Fibroblast of the aortic adventitia (primary cell): ENCODE measurements around the gene ALOXE3. TPM values are rescaled to one million over a fixed set of nuclear protein-coding genes. Genes with fewer than 3 reads are reported as not detected.

Source experiments
- DNase-seq: peaks from one replicate; pipeline ENCODE4 v3.0.0-alpha.2; 2010; ENCODE audit warnings: low read depth
- H3K4me3 ChIP-seq: 2 replicates; pipeline ENCODE4 v1.5.1; 2011; ENCODE audit warnings: low read depth, mild to moderate bottlenecking, control low read depth, low read length, moderate library complexity
- CTCF ChIP-seq: IDR thresholded peaks from 2 replicates; pipeline ENCODE4 v1.5.1; 2011; ENCODE audit warnings: mild to moderate bottlenecking, low read length, control low read depth, inconsistent platforms; ENCODE audit not compliant: insufficient read depth
- total RNA-seq: library from RNA; depleted of rRNA; stranded (reverse); fragments of >200 nt; gene quantifications from 2 replicates; pipeline ENCODE4 v1.2.3, GENCODE V29; 2012; ENCODE audit warnings: low replicate concordance

ALOXE3 gene
- total RNA-seq, 1 donor: 0.09 TPM

GRCh38 chr17:8144401-8145231 lies 26.3 kb upstream of the ALOXE3 start:
- DNase-seq: no peak
- no peak for TF ChIP-seq CTCF
- no peak overlapping the region for H3K4me3 ChIP-seq

- no peak for DNase-seq
- no peak overlapping the region for H3K4me3 ChIP-seq
- TF ChIP-seq CTCF: no peak
Measured at GRCh38 chr17:8143581-8144400, 25.5 kb upstream of the ALOXE3 start.

- H3K4me3 ChIP-seq: no peak overlapping the region
- DNase-seq: no peak
- TF ChIP-seq CTCF: no peak
Measured at GRCh38 chr17:8142887-8143580, 24.7 kb upstream of the ALOXE3 start.

- H3K4me3 ChIP-seq: no peak overlapping the region
- DNase-seq: no peak
- TF ChIP-seq CTCF: no peak
Measured at GRCh38 chr17:8142158-8142886, 24.0 kb upstream of the ALOXE3 start.

GRCh38 chr17:8141741-8142140 lies 23.4 kb upstream of the ALOXE3 start:
- DNase-seq: no peak
- no peak for TF ChIP-seq CTCF
- H3K4me3 ChIP-seq: no peak overlapping the region

GRCh38 chr17:8141045-8141444 lies 22.7 kb upstream of the ALOXE3 start:
- DNase-seq: no peak

More at GRCh38 chr17:8141045-8141444, 22.7 kb upstream of the ALOXE3 start:
- TF ChIP-seq CTCF: no peak
- H3K4me3 ChIP-seq: no peak overlapping the region
